Measurements from ENCODE around the gene NDST3.
"Not testable (repeated sequence)": the region's sequence is repeated elsewhere in the genome, so short reads cannot be mapped to it uniquely, and the experiment has no call there.

Gene NDST3

GRCh38 chr4:118190903-118191302 is 156.6 kb downstream of the NDST3 start:
- no peak for FAIRE-seq

- no peak for FAIRE-seq
Measured at GRCh38 chr4:118193421-118193820, 159.1 kb downstream of the NDST3 start.

- FAIRE-seq: no peak
Measured at GRCh38 chr4:118206627-118207026, 172.3 kb downstream of the NDST3 start.

GRCh38 chr4:118213101-118213500 is 178.8 kb downstream of the NDST3 start:
- FAIRE-seq: no peak

DNA sequence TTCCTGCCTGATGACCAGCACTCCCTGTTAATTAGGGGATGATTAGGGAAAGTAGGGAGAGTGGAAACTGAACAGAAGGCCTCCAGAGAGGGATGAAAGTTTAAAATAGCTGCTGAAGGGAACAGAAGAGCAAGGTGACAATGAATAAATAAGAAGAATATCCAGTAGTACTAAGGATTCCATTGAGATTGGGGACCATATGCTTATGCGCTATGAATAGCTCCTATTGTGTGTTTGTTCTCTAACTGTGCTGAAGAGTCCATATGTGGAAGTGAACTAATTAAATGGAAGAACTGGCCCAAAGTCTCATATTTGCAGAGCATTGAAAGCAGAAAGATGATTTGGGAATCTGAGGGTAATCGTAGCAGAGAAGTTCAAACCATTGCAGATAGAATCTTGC is 181.5 kb downstream of the NDST3 start:
- FAIRE-seq: no peak

DNA sequence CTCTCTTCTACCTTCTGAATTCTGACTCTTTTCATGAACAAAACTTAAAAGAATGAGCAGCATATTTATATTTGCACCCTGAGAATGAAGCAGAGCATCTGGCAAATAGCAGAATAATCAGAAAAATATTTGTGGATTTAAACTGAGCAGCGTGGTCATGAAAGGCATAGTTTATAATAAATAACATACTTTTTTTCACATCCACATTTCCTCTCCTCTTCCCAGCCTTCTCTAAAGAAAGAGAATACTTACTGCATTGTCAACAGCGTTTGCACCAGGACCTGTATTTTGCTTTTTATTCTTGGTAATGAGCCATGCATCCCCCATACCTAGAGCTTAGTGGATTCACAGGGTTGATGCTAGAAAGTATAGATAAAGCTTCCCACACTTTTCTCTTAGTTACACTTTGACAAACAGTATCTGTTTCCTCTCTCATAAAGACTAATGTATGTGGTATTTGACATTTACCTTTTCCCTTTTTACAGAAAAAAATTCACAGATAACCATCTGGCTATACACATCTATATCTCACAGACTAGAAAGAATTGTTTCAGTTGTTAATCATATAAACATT is 187.0 kb downstream of the NDST3 start:
- no peak for FAIRE-seq

- FAIRE-seq: no peak
Measured at GRCh38 chr4:118224243-118224829, 190.1 kb downstream of the NDST3 start.

- peak; percentile 51 for FAIRE-seq
Measured at GRCh38 chr4:118225511-118225910, 191.2 kb downstream of the NDST3 start.

GRCh38 chr4:118226311-118227010 is 192.2 kb downstream of the NDST3 start:
- FAIRE-seq: no peak

DNA sequence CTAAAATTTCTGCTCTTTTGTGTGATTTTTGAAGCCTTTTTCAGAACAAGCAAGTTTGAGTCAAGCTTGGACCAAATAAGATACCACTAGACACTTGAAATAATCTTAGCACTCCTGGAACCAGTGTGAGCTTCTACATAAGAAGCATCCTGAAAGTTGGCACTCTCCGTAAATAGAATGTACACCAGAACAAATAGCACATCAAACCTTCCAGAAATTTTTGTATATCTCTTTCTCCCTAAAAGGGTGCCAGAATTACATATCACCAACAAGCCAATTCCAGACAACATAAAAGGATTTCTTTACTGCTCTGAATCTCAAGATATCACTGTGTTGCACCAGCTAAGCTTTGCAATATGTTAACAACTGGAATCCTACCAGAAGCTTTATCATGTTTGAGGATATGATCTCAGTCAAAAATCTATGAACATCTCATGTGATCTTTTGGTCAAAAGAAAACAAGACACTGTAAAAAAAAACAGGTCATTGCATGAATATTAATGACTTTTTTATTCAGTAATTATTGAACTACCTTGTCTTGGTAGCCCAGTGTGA is 201.4 kb downstream of the NDST3 start:
- no peak for FAIRE-seq

DNA sequence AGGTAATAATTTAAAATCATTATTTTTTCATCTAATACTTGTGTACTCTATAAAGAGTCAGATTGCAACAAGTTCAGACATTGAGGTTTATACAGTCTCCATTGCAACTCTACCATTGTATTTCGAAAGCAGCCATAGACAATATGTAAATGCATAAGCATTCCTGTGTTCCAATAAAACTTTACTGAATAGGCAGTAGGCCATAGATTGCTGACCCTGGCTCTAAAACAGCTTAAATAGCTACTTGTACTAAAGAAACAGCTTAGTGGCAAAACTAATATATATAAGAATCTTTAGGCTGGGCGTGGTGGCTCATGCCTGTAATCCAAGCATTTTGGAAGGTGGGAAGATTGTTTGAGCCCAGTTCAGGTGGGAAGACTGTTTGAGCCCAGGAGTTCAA is 203.2 kb downstream of the NDST3 start:
- no peak for FAIRE-seq

DNA sequence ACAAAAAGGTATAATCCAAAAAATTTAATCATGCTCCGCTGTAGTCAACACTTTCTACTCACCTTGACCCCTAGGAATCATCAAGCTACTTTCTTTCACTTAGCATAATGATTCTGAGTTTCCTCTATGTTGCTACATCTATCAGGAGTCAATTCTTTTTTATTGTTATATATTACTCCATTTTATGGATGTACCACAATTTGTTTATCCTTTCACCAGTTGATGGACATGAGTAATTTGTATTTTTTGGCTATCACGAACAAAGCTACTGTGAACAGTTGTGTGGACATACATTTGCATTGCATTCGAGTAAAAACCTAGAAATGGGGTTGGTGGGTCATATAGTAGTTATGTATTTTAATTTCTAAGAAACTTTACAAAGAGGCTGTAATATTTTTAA is 215.6 kb downstream of the NDST3 start:
- no peak for FAIRE-seq

DNA sequence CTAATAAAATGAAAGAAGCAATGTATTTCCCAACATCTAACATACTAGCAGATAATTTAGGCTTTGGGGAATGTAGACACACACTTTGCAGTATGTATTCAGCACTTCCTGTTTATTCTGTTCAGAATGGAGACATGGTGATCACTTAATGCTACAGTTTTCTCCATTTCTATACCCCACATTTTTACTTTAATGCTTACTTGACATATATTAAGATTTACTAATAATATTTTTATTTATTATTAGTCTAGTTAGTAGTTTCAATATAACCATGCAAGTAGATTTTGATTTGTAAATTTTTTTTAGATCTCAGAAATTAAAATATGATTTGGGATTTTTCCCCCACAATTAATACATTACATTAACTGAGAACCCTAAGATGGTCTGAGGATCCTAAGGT is 220.1 kb downstream of the NDST3 start:
- FAIRE-seq: no peak

DNA sequence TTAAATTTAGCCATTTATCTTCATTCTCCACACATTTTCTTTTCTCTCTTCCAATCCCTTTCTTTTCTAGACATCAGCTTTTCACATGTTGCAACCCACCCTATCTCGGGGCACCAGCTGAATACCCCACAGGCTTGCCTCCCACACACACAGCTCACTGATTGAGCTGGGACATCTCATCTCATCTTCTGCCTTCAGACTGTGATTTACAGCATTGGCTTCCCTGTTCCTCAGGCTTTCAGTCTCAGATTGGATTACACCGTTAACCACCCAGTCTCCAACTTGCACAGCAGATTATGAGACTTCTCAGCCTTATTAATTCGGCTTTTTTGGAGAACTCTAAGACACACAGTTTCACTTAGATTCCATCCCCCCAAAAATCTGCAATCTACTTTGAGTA is 224.8 kb downstream of the NDST3 start:
- no peak for FAIRE-seq

DNA sequence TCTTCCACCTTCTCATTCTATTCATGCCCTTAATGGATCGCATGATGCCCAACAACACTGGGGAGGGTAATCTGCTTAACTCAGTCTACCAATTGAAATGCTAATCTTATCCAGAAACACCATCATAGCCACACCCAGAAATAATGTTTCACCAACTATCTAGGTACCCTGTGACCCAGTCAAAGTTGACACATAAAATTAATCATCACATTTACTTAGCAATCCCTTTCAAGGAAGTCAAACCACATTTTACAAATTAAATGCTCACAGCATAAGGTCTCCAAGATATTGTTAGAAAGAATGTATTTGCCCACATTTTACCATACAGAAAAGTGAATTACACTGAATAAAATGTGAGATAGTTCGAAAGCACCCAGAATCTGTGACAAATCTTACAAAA is 226.0 kb downstream of the NDST3 start:
- no peak for FAIRE-seq

DNA sequence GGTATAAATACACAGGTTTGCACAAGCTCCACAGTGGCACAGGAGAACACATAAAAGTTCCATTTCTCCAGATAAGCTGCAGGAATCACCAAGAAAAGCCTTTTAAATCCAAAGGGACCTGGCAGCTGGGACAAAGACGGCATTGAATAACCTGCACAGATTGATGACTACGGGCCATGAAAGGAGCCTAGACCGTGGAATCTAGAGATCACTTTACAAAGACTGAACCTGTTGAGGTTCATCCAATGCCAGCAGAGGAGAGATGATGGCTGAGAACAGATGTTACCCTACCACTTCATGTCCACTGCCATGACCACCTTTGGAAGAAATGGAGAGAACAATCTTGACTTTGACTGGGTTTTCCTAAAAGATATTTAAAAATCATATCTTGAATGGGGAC is 229.8 kb downstream of the NDST3 start:
- no peak for FAIRE-seq

DNA sequence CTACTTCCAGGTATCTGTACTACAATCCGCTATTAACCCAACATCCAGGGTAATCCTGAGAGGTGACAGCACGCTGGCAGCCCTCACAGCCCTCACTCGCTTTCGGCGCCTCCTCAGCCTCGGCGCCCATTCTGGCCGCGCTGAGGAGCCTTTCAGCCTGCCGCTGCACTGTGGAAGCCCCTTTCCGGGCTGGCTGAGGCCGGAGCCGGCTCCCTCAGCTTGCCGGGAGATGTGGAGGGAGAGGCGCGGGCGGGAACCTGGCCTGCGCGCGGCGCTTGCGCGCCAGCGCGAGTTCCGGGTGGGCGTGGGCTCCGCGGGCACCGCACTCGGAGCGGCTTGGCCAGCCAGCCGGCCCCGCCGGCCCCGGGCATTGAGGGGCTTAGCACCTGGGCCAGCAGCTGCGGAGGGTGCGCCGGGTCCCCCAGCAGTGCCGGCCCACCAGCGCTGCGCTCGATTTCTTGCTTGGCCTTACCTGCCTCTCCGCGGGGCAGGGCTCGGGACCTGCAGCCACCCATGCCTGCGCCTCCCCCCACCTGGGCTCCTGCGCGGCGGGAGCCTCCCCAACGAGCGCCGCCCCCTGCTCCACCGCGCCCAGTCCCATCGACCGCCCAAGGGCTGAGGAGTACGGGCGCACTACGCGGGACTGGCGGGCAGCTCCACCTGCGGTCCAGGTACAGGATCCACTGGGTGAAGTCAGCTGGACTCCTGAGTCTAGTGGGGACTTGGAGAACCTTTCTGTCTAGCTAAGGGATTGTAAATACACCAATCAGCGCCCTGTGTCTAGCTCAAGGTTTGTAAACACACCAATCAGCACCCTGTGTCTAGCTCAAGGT is 231.2 kb downstream of the NDST3 start:
- FAIRE-seq: no peak

DNA sequence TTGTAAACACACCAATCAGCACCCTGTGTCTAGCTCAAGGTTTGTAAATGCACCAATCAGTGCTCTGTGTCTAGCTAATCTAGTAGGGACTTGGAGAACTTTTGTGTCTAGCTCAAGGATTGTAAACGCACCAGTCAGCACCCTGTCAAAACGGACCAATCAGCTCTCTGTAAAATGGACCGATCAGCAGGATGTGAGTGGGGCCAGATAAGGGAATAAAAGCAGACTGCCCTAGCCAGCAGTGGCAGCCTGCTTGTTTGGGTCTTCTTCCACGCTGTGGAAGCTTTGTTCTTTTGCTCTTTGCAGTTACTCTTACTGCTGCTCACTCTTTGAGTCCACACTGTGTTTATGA is 231.8 kb downstream of the NDST3 start:
- not testable (repeated sequence) for FAIRE-seq

- FAIRE-seq: no peak
Measured at GRCh38 chr4:118268780-118269179, 234.5 kb downstream of the NDST3 start.

DNA sequence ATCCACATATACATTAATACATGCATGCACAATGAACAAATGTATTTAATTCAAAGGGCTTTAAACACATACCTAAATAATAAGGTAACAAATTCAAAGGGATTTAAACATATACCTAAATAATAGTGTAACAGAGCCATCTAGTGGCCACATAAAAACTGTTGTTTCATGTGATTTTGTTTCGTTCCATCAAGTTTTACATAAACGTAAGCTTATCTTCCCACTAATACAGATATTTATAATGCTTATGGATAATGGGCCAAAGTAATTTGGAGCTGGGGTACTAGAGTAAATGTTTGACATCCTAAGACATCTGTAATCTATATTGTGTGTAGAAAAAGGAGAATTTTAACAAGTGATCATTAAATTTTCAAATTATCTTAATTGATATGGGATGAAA is 236.2 kb downstream of the NDST3 start:
- peak; percentile 82 for FAIRE-seq

GRCh38 chr4:118271788-118272187 is 237.5 kb downstream of the NDST3 start:
- no peak for FAIRE-seq

DNA sequence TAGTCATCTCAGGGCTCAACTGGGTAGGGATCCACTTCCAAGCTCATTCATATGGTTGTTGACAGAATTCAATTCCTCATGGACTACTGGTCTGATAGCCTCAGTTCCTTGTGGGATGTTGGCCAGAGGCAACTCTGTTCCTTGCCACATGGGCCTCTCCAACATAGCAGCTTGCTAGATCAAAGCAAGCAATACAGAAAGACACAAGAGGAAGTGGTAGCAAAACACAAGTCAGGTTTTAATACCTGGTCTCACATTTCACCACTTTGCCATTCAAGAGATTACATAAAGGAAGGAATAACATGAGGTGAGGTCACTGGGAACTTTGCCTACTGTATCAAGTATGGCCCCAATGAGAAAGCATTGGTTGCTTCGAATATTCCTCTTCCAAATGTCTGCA is 239.4 kb downstream of the NDST3 start:
- FAIRE-seq: no peak

GRCh38 chr4:118276580-118276979 is 242.3 kb downstream of the NDST3 start:
- FAIRE-seq: peak; percentile 18

Measured in colon (tissue), 2 donors.